Right lobe of liver (tissue), 6 donors: Measurements from ENCODE around the gene ARHGAP33. TPM values are rescaled to one million over a fixed set of nuclear protein-coding genes. Genes with fewer than 3 reads are reported as not detected.
A peak's percentile ranks its signal among the peaks of the same experiment; 100 is the strongest.

Experiments
- ATAC-seq, 4 donors: fragments of 200-7000 bp; cut with Tn5 transposase; one replicate each; pipeline ENCODE4 v1.9.1; 2020; ENCODE audit warnings: mild to moderate bottlenecking in 4 of 4, moderate library complexity in 4 of 4
- DNase-seq, 3 donors: peaks; one replicate each; pipeline ENCODE4 v3.0.0-alpha.2; 2020
- H3K27ac ChIP-seq, 3 donors: fragments of 200-600 bp; one replicate each; pipeline ENCODE4 v1.8.0; 2022
- H3K27me3 ChIP-seq, 2 donors: fragments of 200-600 bp; one replicate each; pipeline ENCODE4 v1.8.0; 2022
- H3K36me3 ChIP-seq, 4 donors: fragments of 200-600 bp; sonication (generic) in 1 of 4; one replicate each; pipeline versions ENCODE4 v1.5.1 to v1.8.0; 2017 to 2022; ENCODE audit warnings: control low read depth in 1 of 4
- H3K4me1 ChIP-seq, 4 donors: fragments of 200-600 bp; sonication (generic) in 1 of 4; one replicate each; pipeline versions ENCODE4 v1.5.1 to v1.8.0; 2017 to 2022; ENCODE audit warnings: control low read depth in 1 of 4
- H3K4me3 ChIP-seq, 3 donors: fragments of 200-600 bp; one replicate each; pipeline ENCODE4 v1.8.0; 2022
- H3K9me3 ChIP-seq, 4 donors: fragments of 200-600 bp; sonication (generic) in 1 of 4; one replicate each; pipeline versions ENCODE4 v1.5.1 to v1.8.0; 2017 to 2022; ENCODE audit warnings: control low read depth in 1 of 4
- POLR2A ChIP-seq: fragments of 450-650 bp; IDR thresholded peaks from one replicate; pipeline ENCODE4 v1.6.1; 2017; ENCODE audit warnings: antibody characterized with exemption, mild to moderate bottlenecking
- WGBS: methylation state at CpG from one replicate; pipeline ENCODE4 v1.1.6; 2018; ENCODE audit warnings: low coverage, low lambda C conversion rate; ENCODE audit not compliant: insufficient coverage; ENCODE audit errors: missing lambda C conversion rate; 5-methylcytosine and 5-hydroxymethylcytosine counted together
- intact Hi-C, 2 donors: fragments of 100-400 bp; cut with DNase I; formaldehyde crosslinking; loops; one replicate each; pipeline versions ENCODE4 v1.11.2 to v1.14.1; 2022
- total RNA-seq, 6 experiments: library from RNA; depleted of rRNA in 2 of 6; stranded (reverse); fragments of >200 nt in 2 of 6; fragmentation: NEBNext Ultra II Directional in 3 of 6; extraction: Animal tissue kit (Norgen Biotek cat#: 25700) in 3 of 6; gene quantifications; one replicate each; pipeline versions ENCODE4 v1.1.0 to v1.2.4, GENCODE V29; 2016 to 2023
- TF ChIP-seq, protein P1 (sequence below), 4 donors: fragments of 200-600 bp in 3 of 4; fragments of 450-650 bp in 1 of 4; IDR thresholded peaks; one replicate each; pipeline versions ENCODE4 v1.5.1 to v1.8.0; 2016 to 2022; ENCODE audit warnings: antibody characterized with exemption in 4 of 4, mild to moderate bottlenecking in 2 of 4
- donor health status: DM: no; HTN: yes; CAD: no.
- donor health status: DM: no; HTN: no; CAD: no.
- donor health status: DM: no; HTN: no; CAD: no.
- donor health status: DM: no; HTN: yes; CAD: no.
- donor health status: DM: no; HTN: yes; CAD: no.

ARHGAP33 gene
- total RNA-seq, 6 experiments from 2014 or later, result 0.37 to 5.2 (median 3.1) TPM

DNA sequence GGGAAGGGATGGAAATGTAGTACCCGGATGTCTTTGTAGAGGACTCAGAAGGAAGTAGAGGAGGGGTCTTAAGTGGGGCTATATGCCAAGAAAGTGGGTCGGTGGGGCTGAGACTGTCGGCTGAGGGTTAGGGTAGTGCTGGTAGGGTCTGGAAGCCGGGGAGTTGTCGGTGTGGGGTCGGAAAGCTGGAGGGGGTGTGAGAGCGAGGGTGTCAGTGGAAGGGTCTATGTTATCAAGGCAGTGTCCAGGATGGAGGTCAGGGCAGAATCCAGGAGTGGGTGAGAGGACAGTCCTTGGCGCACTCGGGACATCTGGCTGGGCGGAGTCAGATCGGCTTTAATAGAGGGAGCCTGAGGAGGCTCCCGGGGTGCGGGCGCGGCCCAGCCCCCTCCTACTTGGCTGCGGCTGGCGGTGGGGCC, 20.2 kb upstream of the ARHGAP33 start:
- intact Hi-C loops, result no loop called here
- ATAC-seq, result no peak
- H3K4me3 ChIP-seq, result no peak overlapping the region
- H3K27me3 ChIP-seq, result no peaks in the 10 kb centered on the region
- DNase-seq, result no peak
- H3K4me1 ChIP-seq, result peaks cover 0 to 18% (median 9%) of the 10 kb centered on the region in 4 donors
- no peak for TF ChIP-seq POLR2A
- TF ChIP-seq, protein P1, sequence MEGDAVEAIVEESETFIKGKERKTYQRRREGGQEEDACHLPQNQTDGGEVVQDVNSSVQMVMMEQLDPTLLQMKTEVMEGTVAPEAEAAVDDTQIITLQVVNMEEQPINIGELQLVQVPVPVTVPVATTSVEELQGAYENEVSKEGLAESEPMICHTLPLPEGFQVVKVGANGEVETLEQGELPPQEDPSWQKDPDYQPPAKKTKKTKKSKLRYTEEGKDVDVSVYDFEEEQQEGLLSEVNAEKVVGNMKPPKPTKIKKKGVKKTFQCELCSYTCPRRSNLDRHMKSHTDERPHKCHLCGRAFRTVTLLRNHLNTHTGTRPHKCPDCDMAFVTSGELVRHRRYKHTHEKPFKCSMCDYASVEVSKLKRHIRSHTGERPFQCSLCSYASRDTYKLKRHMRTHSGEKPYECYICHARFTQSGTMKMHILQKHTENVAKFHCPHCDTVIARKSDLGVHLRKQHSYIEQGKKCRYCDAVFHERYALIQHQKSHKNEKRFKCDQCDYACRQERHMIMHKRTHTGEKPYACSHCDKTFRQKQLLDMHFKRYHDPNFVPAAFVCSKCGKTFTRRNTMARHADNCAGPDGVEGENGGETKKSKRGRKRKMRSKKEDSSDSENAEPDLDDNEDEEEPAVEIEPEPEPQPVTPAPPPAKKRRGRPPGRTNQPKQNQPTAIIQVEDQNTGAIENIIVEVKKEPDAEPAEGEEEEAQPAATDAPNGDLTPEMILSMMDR (IDR thresholded peaks at IDR 0.05), result no peak
- H3K27ac ChIP-seq, result no peak overlapping the region
- 64% methylated on average over 7 of the region's 17 CpGs for WGBS
- H3K9me3 ChIP-seq, result no peaks in the 10 kb centered on the region
- peaks cover 0 to 13% (median 5%) of the 10 kb centered on the region in 4 donors for H3K36me3 ChIP-seq

DNA sequence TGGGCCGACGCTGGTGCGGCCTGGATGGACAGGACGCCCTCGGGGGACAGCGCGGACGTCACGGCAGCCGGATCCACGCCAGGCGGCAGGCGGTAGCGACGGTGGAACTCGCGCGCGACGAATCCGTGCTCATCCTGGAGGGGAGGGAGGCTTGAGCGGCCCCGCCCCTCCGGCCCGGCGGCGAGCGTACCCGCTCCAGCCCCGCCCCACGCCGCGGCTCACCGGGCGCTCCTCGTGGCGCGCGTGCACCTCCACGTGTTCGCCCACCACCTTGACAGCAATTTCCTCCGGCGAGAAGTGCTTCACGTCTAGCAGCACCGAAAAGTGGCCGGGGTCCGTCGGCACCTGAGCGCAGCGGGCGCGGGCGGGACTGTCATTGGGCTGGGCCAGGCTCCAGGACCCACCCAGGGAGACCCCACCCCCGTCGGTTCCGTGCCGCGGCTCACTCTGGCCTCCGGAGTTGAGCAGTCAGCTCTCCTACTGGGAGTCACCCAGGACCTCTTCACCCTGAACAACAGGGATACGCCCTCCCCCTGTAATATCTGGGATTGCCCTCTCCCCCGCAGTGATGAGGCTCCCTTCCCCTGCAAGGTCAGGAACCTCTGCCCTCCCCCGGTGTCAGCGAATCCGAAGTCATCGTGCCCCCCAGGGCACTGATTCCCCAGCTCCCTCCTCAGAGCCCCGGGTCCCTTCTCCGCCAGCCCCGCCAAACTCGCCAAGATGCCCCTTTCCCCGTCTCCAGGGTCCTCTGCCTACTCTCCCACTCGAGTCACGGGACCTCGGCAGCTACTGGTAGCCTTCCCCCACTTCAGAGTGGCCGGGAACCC, 19.6 kb upstream of the ARHGAP33 start:
- 28% methylated on average over 10 of the region's 74 CpGs for WGBS
- intact Hi-C loops, result no loop called here
- TF ChIP-seq, protein P1 (IDR thresholded peaks at IDR 0.05), result no peak
- TF ChIP-seq POLR2A, result no peak
- Histone ChIP-seq H3K9me3 (no peaks in the 10 kb centered on the region), H3K27ac (peak overlapping the region; percentile 53 to 62 (median 54)), H3K4me1 (peaks cover 0 to 18% (median 9%) of the 10 kb centered on the region in 4 donors), H3K36me3 (peaks cover 0 to 13% (median 5%) of the 10 kb centered on the region in 4 donors), H3K27me3 (no peaks in the 10 kb centered on the region), H3K4me3 (peak overlapping the region in 1 of 3 donors; percentile 97)
- peak in 1 of 4 donors; percentile 7 for ATAC-seq
- DNase-seq, result peak in 2 of 3 donors; percentile 53 to 69

DNA sequence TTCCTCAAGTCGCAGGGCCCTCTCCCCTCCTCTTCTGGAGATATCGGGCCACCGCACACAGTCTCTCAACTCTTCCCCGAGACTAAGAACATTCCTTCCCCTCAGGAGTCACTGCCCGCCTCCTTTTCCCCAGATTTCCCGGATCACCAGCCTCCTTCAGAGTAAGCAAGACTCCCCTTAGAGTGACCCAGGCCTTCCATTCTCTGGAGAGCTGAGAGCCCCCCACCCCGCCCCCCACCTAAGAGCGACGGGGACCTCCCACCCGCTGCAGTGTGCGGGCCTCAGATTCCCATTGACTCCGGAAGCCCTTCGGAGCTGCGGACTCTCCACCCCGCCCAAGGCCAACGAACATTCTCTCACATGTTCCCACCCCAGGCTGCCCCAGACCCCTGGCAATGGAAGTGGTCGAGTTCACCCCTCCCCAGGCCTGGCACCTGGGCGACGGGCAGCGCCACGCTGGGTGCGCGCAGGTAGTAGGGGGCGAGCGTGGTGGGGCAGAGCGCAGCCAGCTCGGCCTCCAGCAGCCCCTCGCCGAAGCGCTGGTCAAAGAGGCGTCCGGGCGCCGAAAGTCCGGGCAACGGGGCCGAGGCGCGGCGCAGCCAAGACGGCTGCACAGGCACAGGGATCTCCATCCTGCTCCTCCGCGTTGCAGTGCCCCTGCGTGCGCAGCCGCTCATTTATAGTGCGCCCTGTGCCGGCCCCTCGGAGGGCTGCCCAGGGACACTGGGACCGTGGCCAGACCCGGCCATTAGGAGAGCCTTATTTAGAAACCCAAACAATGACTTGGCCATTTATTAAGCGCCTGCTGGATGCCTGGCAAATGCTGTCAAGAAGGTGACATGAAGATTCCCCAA, 18.8 kb upstream of the ARHGAP33 start, which contains the start of gene HSPB6:
HSPB6 (minus strand) TSS at position 653 of the 854 bp plus-strand sequence; CDS start at position 632, 21 bp downstream.
- Histone ChIP-seq H3K4me1 (peaks cover 0 to 18% (median 9%) of the 10 kb centered on the region in 4 donors), H3K9me3 (no peaks in the 10 kb centered on the region), H3K36me3 (peaks cover 0 to 13% (median 5%) of the 10 kb centered on the region in 4 donors), H3K27me3 (no peaks in the 10 kb centered on the region), H3K4me3 (peak within 1 kb of the TSS; percentile 89 to 97 (median 92)), H3K27ac (peak within 1 kb of the TSS; percentile 61 to 68 (median 62))
- peak; percentile 36 for TF ChIP-seq POLR2A
- TF ChIP-seq, protein P1 (IDR thresholded peaks at IDR 0.05), result no peak
- peak in 1 of 4 donors; percentile 3 for ATAC-seq
- intact Hi-C loops, result no loop called here
- DNase-seq, result peak in 1 of 3 donors; percentile 62
- 21% methylated on average over 21 of the region's 52 CpGs for WGBS

DNA sequence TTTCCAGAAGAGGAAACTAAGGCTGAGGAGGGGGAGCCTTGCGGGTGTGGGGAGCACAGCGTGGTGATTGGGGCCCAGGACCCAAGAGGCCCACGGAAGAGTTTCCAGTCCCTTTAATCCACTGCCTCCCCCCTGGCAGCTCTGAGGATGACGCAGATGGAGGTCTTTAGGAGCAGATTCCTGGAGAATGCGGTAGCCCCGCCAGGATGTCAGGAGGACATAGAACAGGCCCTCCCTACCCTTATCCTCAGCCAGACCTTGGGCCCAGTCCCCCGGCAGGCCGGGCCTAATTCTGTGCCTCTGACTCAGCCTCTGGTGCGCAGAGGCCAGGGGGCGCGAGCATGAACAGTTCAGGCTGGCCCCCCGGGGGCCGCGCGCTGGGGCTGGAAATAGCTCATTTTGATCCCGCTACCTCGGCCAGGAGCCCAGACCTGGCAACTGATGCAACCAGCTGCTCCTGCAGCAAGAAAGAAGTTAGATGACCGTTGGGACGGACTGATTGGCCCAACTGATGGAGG, 18.1 kb upstream of the ARHGAP33 start:
- ATAC-seq, result peak; percentile 2 to 22 (median 14)
- H3K27ac ChIP-seq, result peak overlapping the region; percentile 61 to 68 (median 62)
- 18% methylated on average over 10 of the region's 19 CpGs for WGBS
- peak overlapping the region; percentile 89 to 97 (median 92) for H3K4me3 ChIP-seq
- H3K36me3 ChIP-seq, result peaks cover 0 to 15% (median 5%) of the 10 kb centered on the region in 4 donors
- TF ChIP-seq, protein P1 (IDR thresholded peaks at IDR 0.05), result no peak
- TF ChIP-seq POLR2A, result no peak
- peaks cover 0 to 18% (median 9%) of the 10 kb centered on the region in 4 donors for H3K4me1 ChIP-seq
- DNase-seq, result peak; percentile 67 to 72 (median 72)
- no peaks in the 10 kb centered on the region for H3K9me3 ChIP-seq
- no peaks in the 10 kb centered on the region for H3K27me3 ChIP-seq
- intact Hi-C loops, result no loop called here
